HPDE6-E6E7 (cell line): Measurements from ENCODE around the gene FRMD1.

Experiments
- DNase-seq: peaks from one replicate; pipeline ENCODE4 v3.0.0; 2011; ENCODE audit warnings: missing footprints; ENCODE audit errors: extremely low spot score

The FRMD1 gene

GRCh38 chr6:168055696-168056489 is 23.1 kb downstream of the FRMD1 start:
- DNase-seq = no peak

GRCh38 chr6:168054765-168055560 is 24.0 kb downstream of the FRMD1 start:
- DNase-seq = no peak

DNA sequence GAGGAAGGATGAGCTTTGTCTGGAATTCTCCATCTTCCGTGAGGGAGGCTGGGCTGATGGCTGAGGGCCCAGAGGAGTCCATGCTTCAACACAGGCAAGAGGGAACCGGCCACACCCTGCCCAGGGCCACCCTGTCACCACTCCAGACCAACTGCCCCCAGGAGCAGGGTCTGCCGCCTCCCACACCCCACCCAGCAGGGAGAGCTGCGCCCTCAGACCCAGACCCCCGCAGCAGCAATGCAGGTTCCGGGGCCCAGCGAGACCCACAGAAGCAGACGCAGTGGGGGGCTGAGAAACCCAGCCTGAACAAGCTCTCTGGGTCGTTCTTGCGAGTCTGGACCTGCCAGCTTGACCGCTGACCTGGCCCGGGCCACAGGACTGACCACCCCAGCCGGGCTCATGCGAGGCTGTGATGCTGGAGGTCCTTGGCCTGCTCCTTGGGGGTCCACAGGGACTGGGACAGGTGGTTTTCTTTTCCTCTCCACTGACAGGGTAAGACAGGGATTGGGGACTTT is 25.0 kb downstream of the FRMD1 start:
- no peak for DNase-seq

DNA sequence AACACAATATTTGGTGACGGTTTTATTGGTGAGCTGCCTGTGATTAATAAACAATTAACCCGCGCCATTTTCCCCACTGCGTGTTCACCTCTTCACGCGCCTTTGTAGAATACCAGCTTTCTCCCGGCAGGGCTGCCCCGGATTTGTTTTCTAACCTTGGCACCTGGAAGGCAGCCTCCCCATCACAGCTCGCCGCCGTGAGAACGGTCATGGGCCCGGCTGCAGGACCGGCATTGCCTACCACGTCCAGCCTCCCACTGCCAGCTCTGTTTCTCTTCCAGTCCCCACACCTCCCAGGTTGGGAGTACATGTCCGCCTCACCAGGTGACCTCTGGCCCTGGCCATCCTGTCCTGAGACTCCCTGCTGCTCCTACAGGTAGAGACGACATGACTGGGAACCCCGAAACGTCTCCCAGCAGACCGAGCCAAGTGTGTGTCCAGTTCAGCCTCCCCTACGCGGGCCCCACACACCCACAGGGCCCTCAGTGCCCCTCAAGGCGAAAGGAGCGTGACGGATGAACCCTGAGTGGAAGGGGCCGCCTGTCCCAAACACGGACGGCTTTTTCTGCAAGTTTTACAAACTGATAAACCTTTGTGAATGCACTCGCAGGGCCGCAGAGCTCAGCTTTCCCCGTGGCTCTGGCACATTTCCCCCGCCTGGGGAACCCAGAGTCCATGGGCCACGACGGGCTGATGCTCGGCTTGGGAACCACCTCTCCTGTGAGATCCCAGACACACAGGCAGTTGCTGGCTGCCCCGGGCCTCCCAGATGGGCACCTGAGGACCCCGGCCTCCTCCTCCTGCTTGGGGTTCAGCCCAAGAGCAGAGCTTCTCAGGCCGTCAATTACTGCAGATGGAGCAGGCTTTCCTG is 25.7 kb downstream of the FRMD1 start:
- no peak for DNase-seq

GRCh38 chr6:168052291-168052891 is 26.6 kb downstream of the FRMD1 start:
- DNase-seq = no peak

GRCh38 chr6:168051648-168052047 is 27.4 kb downstream of the FRMD1 start:
- no peak for DNase-seq

GRCh38 chr6:168050881-168051586 is 28.0 kb downstream of the FRMD1 start:
- DNase-seq = no peak

DNA sequence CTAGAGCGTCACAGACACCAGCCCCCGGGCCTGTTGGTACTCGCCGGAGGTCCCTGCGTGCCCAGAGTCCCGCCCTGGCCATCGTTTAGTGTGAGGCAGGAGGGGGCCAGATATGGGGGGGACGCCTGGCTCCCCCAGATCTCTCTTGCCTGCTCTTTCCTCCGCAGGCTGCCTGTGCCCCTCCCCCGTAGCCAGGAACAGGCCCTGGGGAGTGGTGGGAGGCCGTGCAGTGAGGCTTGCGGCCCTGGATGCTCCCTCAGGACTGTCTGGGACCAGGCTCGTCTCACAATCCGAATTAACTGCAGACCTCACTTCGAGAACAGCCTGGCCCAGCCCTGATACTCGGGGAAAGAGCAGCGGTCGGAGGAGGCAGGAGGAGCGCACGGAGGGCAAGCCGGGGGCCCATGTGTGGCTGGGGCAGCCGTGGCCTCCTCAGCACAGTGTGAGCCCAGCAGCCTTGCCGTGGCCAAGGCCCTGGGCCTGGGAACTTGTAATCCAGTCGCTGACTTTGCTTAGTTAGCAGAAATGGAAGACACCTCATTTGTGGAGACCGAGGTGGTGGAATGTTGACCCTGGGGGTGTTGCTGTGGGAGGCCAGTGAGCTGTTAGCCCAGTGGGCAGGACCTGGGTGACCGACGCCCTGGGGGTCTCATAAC is 28.7 kb downstream of the FRMD1 start:
- DNase-seq = no peak

DNA sequence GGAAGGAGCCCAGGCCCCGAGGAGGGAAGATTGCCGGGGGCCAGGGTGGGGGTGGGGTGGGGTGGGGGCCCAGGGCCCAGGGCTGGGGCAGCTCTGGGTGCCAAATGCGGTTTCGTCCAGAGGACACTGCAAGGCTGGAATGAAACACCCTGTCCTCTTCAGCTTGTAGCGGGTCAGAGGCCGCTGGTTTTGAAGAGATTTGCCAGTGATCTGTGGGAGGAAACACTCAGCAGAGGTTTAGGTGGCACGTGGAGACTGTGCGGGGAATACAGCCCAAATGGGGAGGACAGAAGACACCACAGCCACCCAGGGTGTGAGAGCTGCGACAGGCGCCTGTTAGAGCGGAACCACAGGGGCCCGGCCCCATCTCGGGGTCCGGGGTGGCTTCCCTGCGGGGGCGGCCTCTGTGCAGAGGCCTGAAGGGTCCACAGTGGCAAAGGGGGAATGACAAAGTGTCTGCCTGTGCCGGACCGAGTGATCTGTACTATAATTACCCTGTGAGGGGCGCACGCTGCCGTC is 29.2 kb downstream of the FRMD1 start:
- no peak for DNase-seq

- DNase-seq = no peak
These were observed 29.7 kb downstream of the FRMD1 start for GRCh38 chr6:168049277-168049676.

DNA sequence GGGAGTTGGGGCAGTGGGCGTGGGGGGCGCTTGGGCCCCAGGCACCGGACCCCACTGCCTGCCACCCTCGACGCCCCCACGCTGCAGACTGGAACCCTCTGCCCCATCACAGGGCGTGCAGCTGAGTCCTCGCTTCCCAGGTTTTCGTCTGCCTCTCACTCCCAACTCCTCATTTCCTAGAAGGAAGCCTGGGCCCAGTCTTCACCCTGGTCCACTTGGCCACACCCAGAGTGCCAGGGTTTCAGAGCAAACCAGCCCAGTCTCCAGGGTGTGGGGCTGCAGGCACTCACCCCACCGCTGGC is 30.3 kb downstream of the FRMD1 start:
- no peak for DNase-seq

DNA sequence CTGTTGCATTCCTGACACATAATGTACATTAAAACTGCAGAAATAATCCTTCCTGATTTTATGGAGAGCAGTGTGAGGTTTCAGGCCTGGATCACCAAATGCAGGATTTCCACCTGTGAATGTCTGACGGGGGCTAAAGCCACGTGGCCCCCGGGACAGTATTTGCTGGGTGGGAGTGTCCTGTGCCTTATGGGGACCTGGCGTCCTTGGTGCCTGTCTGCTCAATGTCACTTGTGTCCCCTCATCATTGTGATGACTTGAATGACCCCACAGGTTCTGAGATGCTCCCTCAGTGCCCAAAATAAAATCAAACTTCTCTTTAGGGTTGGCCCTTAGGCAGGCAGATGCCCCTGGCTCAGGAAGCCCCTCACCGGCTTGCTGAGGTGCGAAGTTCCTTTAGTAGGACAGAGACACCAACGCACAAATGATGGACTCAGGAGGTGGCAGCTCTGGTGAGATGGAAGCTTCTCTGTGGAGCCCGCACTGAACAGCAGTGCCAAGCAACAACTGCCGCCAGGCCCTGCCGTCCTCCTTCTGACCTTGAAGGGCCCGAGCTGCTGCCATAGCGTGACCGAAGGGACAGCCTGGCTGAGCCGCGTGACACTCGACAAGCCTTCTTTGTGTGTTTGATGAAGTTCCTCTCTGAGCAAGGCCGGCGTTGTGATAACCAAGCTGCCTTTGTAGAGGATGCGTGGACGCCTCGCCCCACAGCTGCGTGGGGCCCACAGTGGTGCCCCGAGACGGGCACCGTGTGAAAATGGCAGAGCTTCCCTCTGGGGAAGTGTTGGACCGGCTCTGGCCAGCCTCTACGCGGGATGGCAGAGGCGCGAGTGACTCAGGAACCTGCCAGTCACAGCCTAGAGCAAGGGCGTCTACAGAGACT is 30.9 kb downstream of the FRMD1 start:
- no peak for DNase-seq

GRCh38 chr6:168046696-168047095 is 32.3 kb downstream of the FRMD1 start:
- no peak for DNase-seq

- no peak for DNase-seq
These were observed 33.0 kb downstream of the FRMD1 start for GRCh38 chr6:168045706-168046620.

DNA sequence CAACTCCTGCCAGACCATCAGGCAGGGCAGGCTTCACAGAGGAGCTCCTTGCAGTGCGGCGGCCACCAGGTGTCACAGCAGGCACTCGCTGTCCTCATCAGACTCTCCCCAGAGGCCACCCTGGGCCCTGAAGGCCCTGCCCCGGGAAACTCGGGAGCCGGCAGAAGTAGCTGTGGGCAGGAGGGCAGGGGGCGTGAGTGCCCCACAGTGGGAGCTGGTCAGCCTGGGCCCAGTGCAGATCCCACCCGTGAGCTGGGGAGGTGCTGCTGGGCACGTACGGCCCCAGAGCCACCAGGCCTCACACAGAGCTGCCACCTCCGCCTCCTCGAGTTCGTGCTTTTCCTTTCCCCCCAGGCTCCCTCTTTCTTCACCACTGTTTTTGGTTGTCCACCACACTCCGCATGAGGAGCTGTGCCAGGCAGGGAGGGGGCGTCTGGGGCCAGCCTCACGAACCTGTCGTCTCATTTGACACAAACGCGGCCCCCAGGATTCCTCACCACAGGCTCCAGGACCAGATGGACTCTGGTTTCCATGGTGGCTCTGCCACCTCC is 33.8 kb downstream of the FRMD1 start:
- DNase-seq = no peak

GRCh38 chr6:168044521-168045130 is 34.4 kb downstream of the FRMD1 start:
- no peak for DNase-seq

DNA sequence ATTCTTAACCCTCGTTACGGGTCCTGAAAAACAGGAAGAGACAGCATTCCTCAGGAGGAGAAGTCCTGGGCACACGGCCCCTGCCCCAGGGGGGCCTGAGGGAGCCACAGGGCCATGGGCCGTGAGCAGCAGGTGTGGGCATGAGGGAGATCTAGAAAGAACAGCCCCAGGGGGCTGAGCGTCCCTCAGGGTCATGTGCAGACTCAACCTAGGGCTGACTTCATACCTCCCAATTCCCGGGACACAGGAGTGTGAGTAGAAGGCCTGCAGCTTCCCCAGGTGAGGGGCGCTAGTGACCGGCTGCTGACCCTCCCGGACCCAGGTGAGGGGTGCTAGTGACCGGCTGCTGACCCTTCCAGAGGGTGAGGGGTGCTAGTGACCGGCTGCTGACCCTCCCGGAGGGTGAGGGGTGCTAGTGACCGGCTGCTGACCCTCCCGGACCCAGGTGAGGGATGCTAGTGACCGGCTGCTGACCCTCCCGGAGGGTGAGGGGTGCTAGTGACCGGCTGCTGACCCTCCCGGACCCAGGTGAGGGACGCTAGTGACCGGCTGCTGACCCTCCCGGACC is 35.1 kb downstream of the FRMD1 start:
- DNase-seq = no peak
